PC-9 (cell line): ENCODE measurements around the gene PRRT2. TPM values are rescaled to one million over a fixed set of nuclear protein-coding genes. Genes with fewer than 3 reads are reported as not detected.

Experiments used
- BruUV-seq: library from RNA; stranded (reverse); fragments of 400-500 nt; replicated peaks from 2 replicates; lab custom pipeline; 2021; lab: Mats Ljungman, UMichigan
- CTCF ChIA-PET: fragments of 300-600 bp; sonication (Branson Sonifier 250); formaldehyde crosslinking; loops from one replicate; lab custom pipeline; 2022; ENCODE audit warnings: antibody characterized with exemption; lab: Charles Lee
- POLR2A ChIA-PET: fragments of 300-600 bp; sonication (Branson Sonifier 250); formaldehyde crosslinking; loops from one replicate; lab custom pipeline; 2022; ENCODE audit warnings: antibody characterized with exemption; ENCODE audit not compliant: unreplicated experiment; lab: Charles Lee
- DNase-seq, 2 experiments: peaks; one replicate each; pipeline versions ENCODE4 v3.0.0 to v3.0.0-alpha.2; 2015 to 2022; ENCODE audit warnings: mixed read lengths in 1 of 2
- H2AFZ ChIP-seq: fragments of 200-600 bp; sonication (generic); 2 replicates; pipeline ENCODE4 v1.8.1; 2017; ENCODE audit warnings: antibody characterized with exemption
- H3F3A ChIP-seq: fragments of 200-600 bp; sonication (generic); 2 replicates; pipeline ENCODE4 v1.8.1; 2017; ENCODE audit warnings: antibody characterized with exemption, mild to moderate bottlenecking, low read depth; ENCODE audit not compliant: insufficient read depth
- H3K27ac ChIP-seq: fragments of 200-600 bp; sonication (generic); 2 replicates; pipeline ENCODE4 v1.6.1; 2016; ENCODE audit warnings: mixed run types
- H3K27me3 ChIP-seq: fragments of 200-600 bp; sonication (generic); 2 replicates; pipeline ENCODE4 v1.6.1; 2016; ENCODE audit warnings: low read depth, mixed run types; ENCODE audit not compliant: insufficient read depth
- H3K36me3 ChIP-seq: fragments of 200-600 bp; sonication (generic); 2 replicates; pipeline ENCODE4 v1.6.1; 2016; ENCODE audit warnings: low read depth, mixed run types
- H3K4me1 ChIP-seq: fragments of 200-600 bp; sonication (generic); replicated peaks from 2 replicates; pipeline ENCODE4 v1.6.1; 2016; ENCODE audit warnings: mixed run types; ENCODE audit not compliant: insufficient read depth
- H3K4me2 ChIP-seq: fragments of 200-600 bp; sonication (generic); 2 replicates; pipeline ENCODE4 v1.6.1; 2017; ENCODE audit warnings: mixed run types
- H3K4me3 ChIP-seq: fragments of 200-600 bp; sonication (generic); 2 replicates; pipeline ENCODE4 v1.6.1; 2016; ENCODE audit warnings: mixed run types
- H3K79me2 ChIP-seq: fragments of 200-600 bp; sonication (generic); 2 replicates; pipeline ENCODE4 v1.6.1; 2017; ENCODE audit warnings: low read depth, mixed run types
- H3K9me2 ChIP-seq: fragments of 200-600 bp; sonication (generic); 2 replicates; pipeline ENCODE4 v1.8.1; 2017; ENCODE audit warnings: mild to moderate bottlenecking; ENCODE audit not compliant: insufficient read depth
- H3K9me3 ChIP-seq: fragments of 200-600 bp; sonication (generic); 2 replicates; pipeline ENCODE4 v1.8.1; 2016; ENCODE audit warnings: low read depth; ENCODE audit not compliant: insufficient read depth
- H4K20me1 ChIP-seq: fragments of 200-600 bp; sonication (generic); 2 replicates; pipeline ENCODE4 v1.8.1; 2017; ENCODE audit not compliant: insufficient read depth
- CTCF ChIP-seq: fragments of 200-600 bp; sonication (generic); conservative IDR thresholded peaks from 2 replicates; pipeline ENCODE4 v1.6.1; 2017; ENCODE audit warnings: mixed run types, antibody characterized with exemption, mild to moderate bottlenecking, moderate library complexity
- EZH2 ChIP-seq: fragments of 200-600 bp; sonication (generic); IDR thresholded peaks from 2 replicates; pipeline ENCODE4 v1.8.0; 2017; ENCODE audit warnings: antibody characterized with exemption, low read depth
- intact Hi-C: fragments of 100-400 bp; cut with micrococcal nuclease; formaldehyde crosslinking; loops from one replicate; pipeline ENCODE4 v1.10.0; 2022; ENCODE audit not compliant: unreplicated experiment
- total RNA-seq: library from RNA; stranded (reverse); gene quantifications from 2 replicates; pipeline ENCODE4 v1.2.3, GENCODE V29; 2021

Gene PRRT2
- total RNA-seq, 1 experiment from 2014 or later, result 4.9 TPM

- H3K36me3 ChIP-seq, result no peaks in the 10 kb centered on the region
- TF ChIP-seq EZH2 (no peak), CTCF (no peak)
- ChIA-PET POLR2A (interaction anchor here (0.7 kb wide), 1 partner anchor 149 kb away, joined by 9 read pairs; no protein-coding TSS in a partner anchor), CTCF (interaction anchor here (0.6 to 1.0 kb wide), 3 partner anchors 34 to 203 kb away, joined by 5 to 12 read pairs (median 6); partner anchors contain the start of gene PAGR1)
- intact Hi-C loops, result no loop called here
- no peaks in the 10 kb centered on the region for H3K9me2 ChIP-seq
- no peaks in the 10 kb centered on the region for H3K79me2 ChIP-seq
- no peaks in the 10 kb centered on the region for H3K9me3 ChIP-seq
- H2AFZ ChIP-seq, result no peak overlapping the region
- H3K27ac ChIP-seq, result no peak overlapping the region
- H3K4me1 ChIP-seq, result no peaks in the 10 kb centered on the region
- H3K27me3 ChIP-seq, result no peaks in the 10 kb centered on the region
- BruUV-seq, result no TSS peak
- no peak overlapping the region for H3K4me2 ChIP-seq
- DNase-seq, result no peak
- no peak overlapping the region for H3K4me3 ChIP-seq
- no peaks in the 10 kb centered on the region; the same call in 1 of the 2 replicates for H3F3A ChIP-seq
- H4K20me1 ChIP-seq, result no peaks in the 10 kb centered on the region
These were observed 37.5 kb downstream of the PRRT2 start for GRCh38 chr16:29849505-29849904.

GRCh38 chr16:29850998-29851397 is 39.0 kb downstream of the PRRT2 start:
- H3K4me2 ChIP-seq, result no peak overlapping the region
- H3K36me3 ChIP-seq, result no peaks in the 10 kb centered on the region
- no peaks in the 10 kb centered on the region for H3K9me2 ChIP-seq
- no peaks in the 10 kb centered on the region for H3K79me2 ChIP-seq
- H3K4me1 ChIP-seq, result no peaks in the 10 kb centered on the region
- H3K27ac ChIP-seq, result no peak overlapping the region
- no peaks in the 10 kb centered on the region; the same call in 1 of the 2 replicates for H3F3A ChIP-seq
- ChIA-PET POLR2A (interaction anchor here (0.6 to 0.7 kb wide), 2 partner anchors 151 to 759 kb away, joined by 7 to 9 read pairs; partner anchors contain the start of gene ZNF689), CTCF (no interaction called here)
- intact Hi-C loops, result no loop called here
- no peaks in the 10 kb centered on the region for H4K20me1 ChIP-seq
- H3K9me3 ChIP-seq, result no peaks in the 10 kb centered on the region
- no peak overlapping the region for H2AFZ ChIP-seq
- H3K27me3 ChIP-seq, result no peaks in the 10 kb centered on the region
- no peak for DNase-seq
- no peak for TF ChIP-seq EZH2
- no peak for TF ChIP-seq CTCF
- H3K4me3 ChIP-seq, result no peak overlapping the region
- no TSS peak for BruUV-seq

GRCh38 chr16:29852654-29853053 is 40.7 kb downstream of the PRRT2 start:
- no peak for DNase-seq
- POLR2A ChIA-PET, result no interaction called here
- H3K79me2 ChIP-seq, result no peaks in the 10 kb centered on the region
- H2AFZ ChIP-seq, result no peak overlapping the region
- intact Hi-C loops, result no loop called here
- CTCF ChIA-PET, result no interaction called here
- TF ChIP-seq EZH2, result no peak
- TF ChIP-seq CTCF, result no peak
- no peak overlapping the region for H3K27ac ChIP-seq
- no peak overlapping the region for H3K4me2 ChIP-seq
- no peaks in the 10 kb centered on the region for H3K27me3 ChIP-seq
- no peaks in the 10 kb centered on the region for H3K36me3 ChIP-seq
- no peaks in the 10 kb centered on the region for H3K9me2 ChIP-seq
- no peak overlapping the region for H3K4me3 ChIP-seq
- no peaks in the 10 kb centered on the region for H3K4me1 ChIP-seq
- H3F3A ChIP-seq, result no peaks in the 10 kb centered on the region
- no peaks in the 10 kb centered on the region for H3K9me3 ChIP-seq
- H4K20me1 ChIP-seq, result no peaks in the 10 kb centered on the region
- no TSS peak for BruUV-seq
